GM21515 (cell line): ENCODE data around the gene POGK.
"Not testable (repeated sequence)": the region's sequence is repeated elsewhere in the genome, so short reads cannot be mapped to it uniquely, and the experiment has no call there.

Source experiments
- ATAC-seq: cut with Tn5 transposase; IDR thresholded peaks from one replicate; pipeline ENCODE4 v1.9.1; 2021; ENCODE audit not compliant: unreplicated experiment

POGK gene

GRCh38 chr1:166852918-166853317, 13.6 kb downstream of the POGK start:
- ATAC-seq, result no peak

GRCh38 chr1:166855558-166855957, 16.3 kb downstream of the POGK start:
- no peak for ATAC-seq

- ATAC-seq, result no peak
Observed at GRCh38 chr1:166857995-166858394, 18.7 kb downstream of the POGK start.

- no peak for ATAC-seq
Observed at GRCh38 chr1:166858726-166859419, 19.6 kb downstream of the POGK start.

DNA sequence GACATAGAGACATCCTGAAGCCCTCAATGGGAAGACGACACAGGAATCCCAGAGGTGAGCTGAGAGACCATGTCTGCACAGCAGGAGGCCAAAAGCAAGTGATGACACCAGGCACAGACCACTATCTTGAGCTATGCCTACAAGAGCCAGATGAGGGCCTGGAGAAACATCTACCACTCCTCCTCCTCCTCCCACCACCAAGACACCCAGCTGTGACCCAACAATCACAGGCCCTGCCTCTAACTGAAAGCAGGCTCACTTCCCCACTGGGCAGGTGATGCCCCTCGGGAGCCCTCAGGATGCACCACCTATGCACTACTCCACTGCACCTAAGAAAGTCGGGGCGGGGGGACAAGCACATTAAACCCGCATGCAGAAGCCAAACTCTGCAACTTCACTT, 20.3 kb downstream of the POGK start:
- no peak for ATAC-seq

GRCh38 chr1:166865926-166866325, 26.7 kb downstream of the POGK start:
- ATAC-seq, result no peak

GRCh38 chr1:166868639-166869038, 29.4 kb downstream of the POGK start:
- no peak for ATAC-seq

GRCh38 chr1:166869318-166870099, 30.2 kb downstream of the POGK start:
- no peak for ATAC-seq

GRCh38 chr1:166870584-166870983, 31.3 kb downstream of the POGK start:
- no peak for ATAC-seq

GRCh38 chr1:166874464-166874863, 35.2 kb downstream of the POGK start:
- no peak for ATAC-seq

GRCh38 chr1:166875302-166875733, 36.0 kb downstream of the POGK start:
- ATAC-seq, result no peak

DNA sequence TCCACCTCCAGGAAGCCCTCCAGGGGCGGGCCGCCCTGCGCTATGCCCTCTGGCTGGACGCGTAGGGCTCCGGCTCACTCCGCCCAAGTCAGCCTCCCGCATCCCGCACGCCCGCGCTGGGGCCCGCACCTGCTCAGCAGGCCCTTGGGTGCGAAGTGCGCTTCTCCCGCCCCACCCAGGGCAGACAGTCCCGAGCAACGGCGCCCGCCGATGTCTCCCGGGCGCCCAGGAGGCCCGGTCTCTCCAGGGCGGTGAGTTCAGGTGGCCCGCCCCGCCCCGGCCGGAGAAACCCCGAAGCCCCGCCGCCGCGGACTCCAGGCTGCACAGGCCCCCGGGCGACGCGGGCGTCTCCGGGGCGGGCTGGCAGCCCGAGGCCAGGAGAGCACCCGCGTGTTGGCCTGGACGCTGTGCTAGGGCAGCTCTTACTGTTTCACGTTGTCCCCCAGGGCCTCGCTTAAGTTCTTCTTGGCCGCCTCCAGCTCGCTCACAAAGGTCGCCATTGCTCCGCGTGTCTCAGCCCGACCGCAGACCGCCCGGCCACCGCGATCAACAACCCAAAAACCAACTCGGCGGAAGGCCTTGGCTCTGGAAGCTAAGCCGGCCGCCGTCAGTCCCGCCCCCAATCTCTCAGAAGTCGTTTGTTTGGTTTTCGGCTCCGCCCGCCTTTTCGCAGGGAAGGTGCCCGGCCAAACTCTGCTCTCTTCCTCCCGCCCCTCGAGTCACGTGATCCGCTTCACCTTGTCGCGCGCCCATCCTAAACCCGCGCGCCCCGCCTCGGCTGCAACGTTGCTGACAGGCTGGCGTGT, 36.7 kb downstream of the POGK start, which contains the start of gene TADA1:
Gene TADA1 (minus strand): TSS at position 531 of the 806 bp plus-strand sequence. CDS start 31 bp downstream, at position 500.
- peak; percentile 95 for ATAC-seq

GRCh38 chr1:166876540-166876838, 37.2 kb downstream of the POGK start:
- peak; percentile 3 for ATAC-seq

GRCh38 chr1:166878173-166878917, 39.1 kb downstream of the POGK start:
- ATAC-seq, result not testable (repeated sequence)

DNA sequence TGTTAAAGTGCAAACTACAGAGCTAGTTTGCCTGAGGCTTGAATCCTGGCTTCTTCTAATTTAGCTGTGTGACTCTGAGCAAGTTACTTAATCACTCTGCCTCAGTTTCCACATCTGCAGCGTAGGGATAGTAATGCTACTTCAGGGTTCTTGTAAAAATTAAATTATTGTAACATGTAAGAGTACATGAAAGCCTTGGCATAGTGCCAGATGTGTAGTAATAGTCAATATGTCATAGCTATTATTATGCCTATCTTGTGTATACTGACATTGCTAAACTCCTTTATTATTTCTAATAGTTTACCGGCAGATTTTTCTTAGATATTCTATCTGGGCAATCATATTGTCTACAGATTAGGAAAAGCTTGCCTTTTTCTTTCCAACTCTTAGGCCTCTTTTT, 43.6 kb downstream of the POGK start:
- ATAC-seq, result no peak

DNA sequence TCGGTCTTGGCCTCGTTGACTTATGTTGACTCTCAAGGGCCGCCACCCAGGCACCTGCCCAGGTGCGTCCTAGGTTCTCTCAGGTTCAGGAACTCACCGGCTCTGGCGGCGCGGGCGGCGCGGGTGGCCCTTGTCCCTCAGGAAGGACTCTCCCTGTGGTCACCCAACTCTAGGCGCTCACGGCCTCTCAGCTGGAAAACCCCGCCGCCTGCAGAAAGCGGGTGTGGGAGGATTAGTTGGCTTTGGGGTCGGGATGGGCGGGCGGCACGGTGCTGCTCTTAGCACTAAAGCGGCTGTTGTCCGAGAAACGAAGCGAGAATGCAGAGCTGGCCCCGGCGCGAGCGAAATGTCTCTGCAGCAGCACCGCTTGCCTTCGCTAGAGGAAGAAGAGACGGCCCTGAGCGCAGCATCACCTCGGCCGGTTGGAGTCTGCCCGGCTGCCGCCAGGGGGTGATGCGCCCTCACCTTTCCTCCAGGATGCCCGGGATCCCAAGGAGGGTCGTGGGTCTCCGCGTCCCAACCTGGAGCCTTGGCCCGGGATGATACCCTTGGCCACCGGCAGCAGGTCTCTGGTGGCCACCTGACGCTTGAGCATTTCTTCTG, 44.9 kb downstream of the POGK start:
- ATAC-seq, result no peak

GRCh38 chr1:166884971-166885370, 45.7 kb downstream of the POGK start:
- no peak for ATAC-seq

DNA sequence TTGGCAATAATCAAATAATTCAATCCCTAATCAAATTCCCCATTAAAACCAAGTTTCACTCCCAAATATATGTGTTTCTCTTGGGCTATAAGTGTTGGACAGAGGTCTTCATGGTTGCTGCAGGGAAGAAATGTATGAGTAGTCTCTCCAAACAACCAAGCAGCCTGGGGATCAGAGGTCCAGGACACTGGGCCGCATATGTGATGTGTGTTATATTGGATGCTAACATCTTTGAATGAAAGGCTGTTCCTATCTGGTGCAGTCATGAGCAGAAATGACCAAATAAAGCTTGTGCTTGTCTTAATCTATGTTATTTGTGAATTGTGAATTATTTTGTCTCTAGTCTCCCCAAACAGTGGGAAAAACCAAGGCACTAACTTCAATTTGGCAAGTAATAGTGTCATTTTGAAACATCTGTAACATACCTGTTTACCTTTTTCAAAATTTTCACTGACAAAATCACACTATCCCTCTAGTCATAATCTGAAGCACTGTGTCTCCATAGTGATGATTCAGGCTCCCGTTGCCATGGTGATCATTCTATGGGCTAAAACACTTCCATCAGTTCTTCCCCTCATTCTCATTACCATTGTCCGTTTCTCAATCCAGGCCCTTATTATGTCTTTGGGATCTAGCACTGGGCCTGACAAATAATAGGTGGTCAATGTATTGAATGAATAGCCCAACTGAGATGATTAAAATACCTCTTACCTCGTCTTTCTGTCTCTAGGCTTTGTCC, 49.3 kb downstream of the POGK start:
- no peak for ATAC-seq

DNA sequence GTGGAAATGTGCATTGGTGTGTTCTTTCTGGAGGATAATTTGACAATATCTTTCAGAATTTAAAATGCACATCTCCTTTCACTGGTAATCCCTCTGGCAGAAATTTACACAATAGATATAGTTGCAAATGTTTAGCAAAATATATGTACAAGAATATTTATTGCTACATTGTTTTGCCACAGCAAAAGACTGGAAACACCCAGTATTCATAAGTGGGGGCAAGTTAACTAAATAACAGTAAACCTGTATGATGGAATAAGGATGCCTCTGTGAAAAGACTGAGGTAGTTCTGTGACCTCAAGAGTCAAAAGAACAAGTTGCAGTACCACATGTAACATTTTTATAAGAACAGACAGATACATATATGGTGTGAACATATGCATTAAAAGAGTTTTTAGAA, 50.5 kb downstream of the POGK start:
- no peak for ATAC-seq

GRCh38 chr1:166895766-166896165, 56.5 kb downstream of the POGK start:
- no peak for ATAC-seq
